GM10248 (cell line): ENCODE measurements around the gene PAX3.

Source experiments
- CTCF ChIA-PET: fragments of 300-600 bp; sonication (Branson Sonifier 250); formaldehyde crosslinking; extraction: SDS; loops from one replicate; lab custom pipeline; 2021; ENCODE audit warnings: antibody characterized with exemption; lab: Yijun Ruan, JAX
- POLR2A ChIA-PET: fragments of 350-650 bp; sonication (Branson Sonifier 250); formaldehyde crosslinking; extraction: SDS; loops from one replicate; lab custom pipeline; 2020; ENCODE audit warnings: antibody characterized with exemption; lab: Yijun Ruan, JAX
- DNase-seq: peaks from one replicate; pipeline ENCODE4 v3.0.0; 2012; ENCODE audit errors: extremely low spot score
- TF ChIP-seq, protein P1 (sequence below): IDR thresholded peaks from 2 replicates; pipeline ENCODE4 v1.5.1; 2012; ENCODE audit warnings: mild to moderate bottlenecking, low read depth; ENCODE audit errors: extremely low read depth, missing control alignments, control extremely low read depth

The PAX3 gene

DNA sequence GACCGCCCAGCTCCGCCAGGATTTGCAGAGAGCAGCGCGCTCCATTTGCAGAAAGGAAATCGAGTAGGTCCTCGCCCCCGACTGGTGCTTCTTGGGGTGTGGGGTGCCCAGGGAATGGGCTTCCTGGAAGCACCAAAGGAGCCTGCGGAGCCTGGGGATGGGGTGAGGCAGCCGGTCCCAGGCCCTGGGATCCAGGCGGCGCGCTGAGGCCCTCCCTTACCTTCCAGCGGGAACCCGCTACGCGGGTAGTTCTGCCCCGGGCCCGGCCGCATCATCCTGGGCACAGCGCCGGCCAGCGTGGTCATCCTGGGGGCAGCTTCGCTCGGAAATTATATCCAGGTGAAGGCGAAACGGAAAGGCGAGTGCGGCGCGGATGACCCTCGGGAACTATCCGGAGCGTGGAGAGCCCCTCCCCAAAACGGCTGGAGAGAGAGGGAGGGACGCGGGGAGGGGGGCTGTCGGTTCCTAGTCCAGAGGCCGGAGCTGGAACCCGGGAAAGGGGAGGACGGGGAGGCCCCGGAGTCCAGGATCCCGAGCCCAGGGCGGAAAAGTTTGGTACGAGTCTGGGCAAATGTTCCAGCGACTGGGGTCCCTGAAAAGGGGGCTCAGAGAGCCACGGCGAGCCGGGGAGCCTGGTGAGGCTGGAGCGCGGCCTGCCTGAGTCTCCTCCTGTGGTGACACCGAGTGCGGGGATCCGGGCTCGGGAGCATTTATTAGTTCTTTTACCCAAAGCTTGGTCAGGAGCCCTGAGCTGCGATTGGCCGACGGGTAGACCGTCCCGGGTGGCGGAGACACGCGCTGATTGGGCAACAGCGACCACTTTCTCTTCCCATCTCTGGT is at the start of gene PAX3:
PAX3 (minus strand) TSS at position 688 of the 840 bp plus-strand sequence; CDS start at position 305, 383 bp downstream.
- ChIA-PET POLR2A (no interaction called here), CTCF (no interaction called here)
- no peak for DNase-seq
- TF ChIP-seq, protein P1, sequence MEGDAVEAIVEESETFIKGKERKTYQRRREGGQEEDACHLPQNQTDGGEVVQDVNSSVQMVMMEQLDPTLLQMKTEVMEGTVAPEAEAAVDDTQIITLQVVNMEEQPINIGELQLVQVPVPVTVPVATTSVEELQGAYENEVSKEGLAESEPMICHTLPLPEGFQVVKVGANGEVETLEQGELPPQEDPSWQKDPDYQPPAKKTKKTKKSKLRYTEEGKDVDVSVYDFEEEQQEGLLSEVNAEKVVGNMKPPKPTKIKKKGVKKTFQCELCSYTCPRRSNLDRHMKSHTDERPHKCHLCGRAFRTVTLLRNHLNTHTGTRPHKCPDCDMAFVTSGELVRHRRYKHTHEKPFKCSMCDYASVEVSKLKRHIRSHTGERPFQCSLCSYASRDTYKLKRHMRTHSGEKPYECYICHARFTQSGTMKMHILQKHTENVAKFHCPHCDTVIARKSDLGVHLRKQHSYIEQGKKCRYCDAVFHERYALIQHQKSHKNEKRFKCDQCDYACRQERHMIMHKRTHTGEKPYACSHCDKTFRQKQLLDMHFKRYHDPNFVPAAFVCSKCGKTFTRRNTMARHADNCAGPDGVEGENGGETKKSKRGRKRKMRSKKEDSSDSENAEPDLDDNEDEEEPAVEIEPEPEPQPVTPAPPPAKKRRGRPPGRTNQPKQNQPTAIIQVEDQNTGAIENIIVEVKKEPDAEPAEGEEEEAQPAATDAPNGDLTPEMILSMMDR: no peak

DNA sequence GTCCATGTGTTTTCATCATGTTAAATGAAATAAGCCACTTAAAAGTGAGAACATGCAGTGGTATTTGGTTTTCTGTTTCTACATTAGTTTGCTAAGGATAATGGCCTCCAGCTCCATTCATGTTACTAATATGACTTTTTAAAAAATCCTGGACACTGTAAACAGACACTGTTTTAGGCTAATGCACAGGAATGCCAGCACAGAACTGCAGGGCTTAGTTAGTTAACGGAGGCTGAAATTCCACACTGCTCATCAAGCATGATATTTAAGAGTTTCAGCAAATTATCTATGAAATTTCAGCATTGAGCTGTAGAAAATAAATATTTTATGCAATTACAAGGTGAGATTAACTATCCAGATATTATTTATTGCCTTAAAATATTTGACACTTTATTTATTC is 42.5 kb upstream of the PAX3 start:
- ChIA-PET POLR2A (no interaction called here), CTCF (no interaction called here)
- TF ChIP-seq, protein P1: no peak
- no peak for DNase-seq

DNA sequence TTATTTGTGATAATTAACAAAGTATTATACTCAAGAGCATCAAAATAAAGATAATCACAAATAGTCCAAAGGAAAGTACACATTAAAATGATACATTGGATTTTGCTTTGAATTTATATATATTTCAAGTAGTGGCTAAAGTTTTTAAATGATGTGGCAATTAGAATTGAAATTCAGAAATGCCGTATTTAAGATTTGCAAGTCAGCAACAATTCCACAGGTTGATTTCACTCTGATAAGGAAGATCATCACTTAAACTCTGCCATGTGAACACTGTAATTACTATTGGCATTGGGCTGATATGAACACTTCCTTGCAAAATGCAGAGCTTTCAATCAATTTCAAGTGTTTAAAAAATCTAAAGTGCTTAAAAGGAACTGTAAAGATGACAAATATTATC is 39.6 kb upstream of the PAX3 start:
- CTCF ChIA-PET: interaction anchor here (0.7 to 1.3 kb wide), 5 partner anchors 12 to 217 kb away, joined by 3 to 4 read pairs (median 3); no protein-coding TSS in a partner anchor

DNA sequence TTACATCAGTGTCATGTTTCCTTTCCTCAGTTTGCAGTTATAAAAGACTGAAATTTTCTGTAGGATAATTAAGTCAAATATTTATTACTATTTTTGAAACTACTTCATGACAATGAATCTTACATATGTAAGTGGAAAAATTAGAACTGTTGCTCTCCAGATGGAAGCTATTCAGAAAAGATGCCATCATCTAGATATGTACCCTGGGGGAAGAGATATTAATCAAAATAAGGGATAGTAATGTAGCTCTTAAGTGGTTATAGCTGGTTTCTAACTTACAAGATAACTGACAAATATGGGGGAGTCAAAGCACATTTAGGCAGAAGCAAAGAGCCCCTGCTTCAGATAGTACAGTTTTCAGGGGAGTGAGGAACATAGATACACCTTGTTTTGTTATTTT is 38.1 kb upstream of the PAX3 start:
- TF ChIP-seq, protein P1: no peak
- DNase-seq: no peak
- ChIA-PET POLR2A (no interaction called here), CTCF (interaction anchor here (1.0 to 2.8 kb wide), 6 partner anchors 9 to 225 kb away, joined by 3 to 9 read pairs (median 4); no protein-coding TSS in a partner anchor)

More for the DNA sequence above, 39.6 kb upstream of the PAX3 start:
- POLR2A ChIA-PET: no interaction called here
- no peak for DNase-seq
- TF ChIP-seq, protein P1: no peak

DNA sequence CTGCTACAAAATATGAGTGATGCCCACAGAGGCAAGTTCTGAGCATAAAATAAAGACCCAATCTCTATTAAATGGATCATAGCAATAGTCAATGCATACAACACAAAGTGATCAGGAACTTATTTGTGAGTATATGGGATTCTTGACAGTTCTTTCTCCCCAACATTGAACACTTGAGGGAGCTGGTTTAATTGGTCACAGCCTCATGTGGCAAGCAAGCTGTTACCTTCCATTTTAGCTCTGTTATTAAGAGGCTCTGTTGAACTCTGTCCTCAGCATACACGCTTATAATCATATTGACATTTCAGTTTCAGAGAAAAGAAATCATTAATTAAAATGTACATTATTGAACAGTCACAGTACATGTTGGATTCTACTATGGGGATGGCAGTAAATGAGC is 37.6 kb upstream of the PAX3 start:
- ChIA-PET CTCF (interaction anchor here (1.0 to 2.8 kb wide), 6 partner anchors 9 to 226 kb away, joined by 3 to 9 read pairs (median 5); no protein-coding TSS in a partner anchor), POLR2A (no interaction called here)
- no peak for DNase-seq
- TF ChIP-seq, protein P1: no peak

DNA sequence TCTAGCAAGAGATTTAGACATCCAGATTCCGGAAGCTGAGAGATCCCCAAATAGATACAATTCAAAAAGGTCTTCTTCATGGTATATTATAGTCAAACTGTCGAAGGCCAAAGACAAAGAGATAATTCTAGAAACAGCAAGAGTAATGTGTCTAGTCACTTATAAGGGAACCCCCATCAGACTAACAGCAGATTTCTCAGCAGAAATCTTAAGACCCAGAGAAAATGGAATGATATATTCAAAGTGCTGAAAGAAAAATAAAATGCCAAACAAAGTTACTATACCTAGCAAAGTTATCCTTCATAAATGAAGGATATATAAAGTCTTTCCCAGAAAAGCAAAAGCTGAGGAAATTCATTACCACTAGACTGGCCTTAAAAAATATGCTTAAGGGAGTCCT is 36.1 kb upstream of the PAX3 start:
- TF ChIP-seq, protein P1: no peak
- POLR2A ChIA-PET: no interaction called here
- CTCF ChIA-PET: interaction anchor here (1.3 to 2.8 kb wide), 3 partner anchors 11 to 26 kb away, joined by 4 to 9 read pairs (median 5); no protein-coding TSS in a partner anchor
- DNase-seq: no peak
